ENCODE results near the gene ABHD11. TPM values are rescaled to one million over a fixed set of nuclear protein-coding genes. Genes with fewer than 3 reads are reported as not detected.

The ABHD11 gene
- total and polyA plus RNA-seq, 11 donors: 17.9 to 36.9 (median 25.0) TPM

DNA sequence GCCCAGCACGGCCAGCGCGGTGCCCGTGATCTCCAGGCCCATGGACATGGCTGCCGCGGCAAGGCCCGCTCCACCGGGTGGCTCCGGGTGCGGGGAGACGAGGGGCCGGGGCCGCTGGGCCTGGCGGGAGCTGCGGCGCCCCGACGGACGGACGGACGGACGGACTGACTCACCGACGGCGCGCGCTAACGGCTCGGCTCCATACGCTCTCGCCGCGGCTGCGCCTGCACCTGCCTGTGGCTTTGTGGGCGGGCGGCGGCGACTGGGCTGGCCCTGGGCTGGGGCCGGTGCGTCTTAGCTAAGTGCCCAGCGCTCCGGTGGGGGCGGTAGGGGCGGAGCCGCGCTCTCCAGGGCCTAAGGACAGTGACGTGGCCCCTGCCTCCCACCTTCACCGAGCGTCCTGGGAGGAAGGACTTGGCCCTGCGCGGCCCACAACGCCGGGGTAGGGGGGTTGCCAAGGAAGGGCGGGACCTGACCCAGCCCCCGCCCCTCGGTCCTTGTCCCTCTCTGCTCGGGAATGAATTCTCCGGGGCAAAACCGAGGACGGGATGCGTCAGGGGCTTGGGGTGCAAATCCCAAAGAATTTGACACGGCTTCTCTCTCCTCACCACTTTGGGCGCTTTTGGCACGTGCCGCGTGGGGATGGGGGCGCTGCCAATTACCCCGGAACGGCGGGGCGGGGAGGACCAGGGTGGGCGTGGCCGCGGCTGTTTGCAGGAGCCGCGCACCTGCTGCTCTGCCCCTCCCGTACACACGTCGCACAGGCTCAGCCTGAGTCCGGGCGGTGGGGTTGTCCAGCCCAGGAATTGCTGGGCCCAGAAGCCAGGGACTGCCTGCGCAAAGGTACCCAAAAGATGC, 31.6 kb upstream of the ABHD11 start, which contains the start of gene CLDN3:
Gene CLDN3 (minus strand): TSS at position 269 of the 858 bp plus-strand sequence. CDS start 221 bp downstream, at position 48.
- intact Hi-C loops (cut with DNase I): no loop called here
- ATAC-seq (peak in 2 of 4 donors; percentile 53 to 61), DNase-seq (no peak)
- H3K9me3 ChIP-seq: no peaks in the 10 kb centered on the region
- peak within 1 kb of the TSS in 5 of 12 donors; percentile 2 to 15 (median 7) for H3K4me3 ChIP-seq
- H3K27ac ChIP-seq: no peak within 1 kb of the TSS
- H3K27me3 ChIP-seq: peaks cover 22 to 67% (median 44%) of the 10 kb centered on the region in 9 donors
- 1 to 2% (median 1%) methylated on average over 28 to 82 of the region's 82 CpGs for WGBS, 4 donors
- peaks cover 0 to 21% (median 1%) of the 10 kb centered on the region in 12 donors for H3K4me1 ChIP-seq
- H3K36me3 ChIP-seq: no peaks in the 10 kb centered on the region
- TF ChIP-seq CTCF (IDR thresholded peaks at IDR 0.05): no peak
- no peak for TF ChIP-seq POLR2A (IDR thresholded peaks at IDR 0.05)

- no peaks in the 10 kb centered on the region for H3K9me3 ChIP-seq
- H3K4me3 ChIP-seq: peak overlapping the region in 2 of 12 donors; percentile 4 to 9
- H3K36me3 ChIP-seq: no peaks in the 10 kb centered on the region
- WGBS, 4 donors: 10 to 38% (median 16%) methylated on average over 2 to 49 of the region's 49 CpGs
- ATAC-seq: peak in 2 of 4 donors; percentile 16 to 17
- TF ChIP-seq CTCF (IDR thresholded peaks at IDR 0.05) (no peak), POLR2A (IDR thresholded peaks at IDR 0.05) (no peak)
- H3K4me1 ChIP-seq: peaks cover 0 to 21% (median 1%) of the 10 kb centered on the region in 12 donors
- intact Hi-C loops (cut with DNase I): no loop called here
- no peak overlapping the region for H3K27ac ChIP-seq
- no peak for DNase-seq
- H3K27me3 ChIP-seq: peaks cover 22 to 67% (median 44%) of the 10 kb centered on the region in 9 donors
These were observed 30.9 kb upstream of the ABHD11 start for GRCh38 chr7:73769481-73770001.

DNA sequence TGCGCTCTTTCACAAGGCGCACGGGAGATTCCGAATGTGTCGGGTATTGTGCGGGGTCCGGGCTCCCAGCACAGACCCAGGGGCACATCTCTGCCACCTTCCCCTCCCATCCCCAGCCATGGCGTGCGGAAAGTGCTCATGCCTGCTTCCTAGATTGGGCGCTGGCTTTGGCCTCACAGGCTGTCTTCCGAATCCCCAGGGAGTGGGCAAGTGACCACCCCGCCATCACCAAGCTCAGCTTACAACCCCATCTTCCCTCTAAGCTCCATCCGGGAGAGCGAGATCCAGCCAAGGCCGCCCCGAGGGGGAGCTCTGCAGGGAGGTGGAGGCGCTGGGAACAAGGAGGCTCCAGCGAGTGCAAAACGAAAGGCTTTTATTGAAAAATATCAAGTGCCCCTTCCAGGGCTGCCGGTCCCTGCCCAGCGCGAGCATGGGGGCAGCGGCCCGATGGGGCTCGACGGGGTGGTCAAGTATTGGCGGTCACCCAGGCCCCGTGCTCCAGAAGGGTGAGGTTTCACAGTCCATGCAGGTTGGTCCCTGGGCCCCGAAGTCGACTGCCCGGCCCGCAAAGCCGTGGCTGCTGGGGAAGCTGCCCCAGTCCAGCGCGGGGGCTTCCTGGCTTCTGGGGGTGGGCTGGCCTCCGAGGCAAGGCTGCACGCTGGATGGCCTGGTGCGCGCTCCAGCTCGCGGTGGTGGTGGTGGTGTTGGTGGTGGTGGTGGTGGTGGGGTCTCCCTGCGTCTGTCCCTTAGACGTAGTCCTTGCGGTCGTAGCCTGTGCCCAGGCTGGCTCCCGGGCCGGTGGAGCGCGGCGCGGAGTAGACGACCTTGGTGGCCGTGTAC, 30.3 kb upstream of the ABHD11 start:
- intact Hi-C loops (cut with DNase I): no loop called here
- H3K4me1 ChIP-seq: peaks cover 0 to 21% (median 1%) of the 10 kb centered on the region in 12 donors
- peaks cover 22 to 63% (median 44%) of the 10 kb centered on the region in 9 donors for H3K27me3 ChIP-seq
- no peak for TF ChIP-seq POLR2A (IDR thresholded peaks at IDR 0.05)
- ATAC-seq: no peak
- no peaks in the 10 kb centered on the region for H3K36me3 ChIP-seq
- H3K27ac ChIP-seq: no peak overlapping the region
- no peaks in the 10 kb centered on the region for H3K9me3 ChIP-seq
- peak overlapping the region in 1 of 12 donors; percentile 16 for H3K4me3 ChIP-seq
- DNase-seq: no peak
- 22 to 52% (median 28%) methylated on average over 29 to 53 of the region's 53 CpGs for WGBS, 4 donors

DNA sequence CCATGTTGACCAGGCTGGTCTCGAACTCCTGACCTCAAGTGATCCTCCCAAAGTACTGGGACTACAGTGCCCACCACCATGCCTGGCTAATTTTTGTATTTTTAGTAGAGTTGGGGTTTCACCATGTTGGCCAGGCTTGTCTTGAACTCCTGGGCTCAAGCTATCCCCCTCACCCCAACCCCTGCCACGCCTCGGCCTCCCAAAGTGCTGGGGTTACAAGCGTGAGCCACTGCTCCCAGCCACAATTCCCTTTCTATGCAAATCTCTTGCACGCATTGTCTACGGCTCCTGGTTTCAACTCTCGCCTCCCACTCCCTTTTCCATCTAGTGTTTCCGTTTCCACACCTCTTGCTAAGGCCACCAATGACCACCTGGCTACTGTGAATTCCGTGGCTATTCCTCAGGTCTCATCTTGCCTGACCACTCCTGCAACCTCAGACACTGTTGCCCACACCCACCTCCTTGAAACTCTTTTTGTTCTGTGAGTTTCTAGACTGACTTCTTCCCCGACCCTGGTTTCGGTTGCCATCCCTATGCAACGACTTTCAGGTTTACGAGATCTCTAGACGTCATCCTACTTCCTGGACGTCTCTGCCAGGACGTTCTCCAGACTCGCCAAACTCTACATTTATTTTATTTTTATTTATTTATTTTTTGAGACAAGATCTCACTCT, 28.1 kb upstream of the ABHD11 start:
- no peak for DNase-seq
- no peak for ATAC-seq
- no peaks in the 10 kb centered on the region for H3K9me3 ChIP-seq
- TF ChIP-seq CTCF (IDR thresholded peaks at IDR 0.05) (no peak), POLR2A (IDR thresholded peaks at IDR 0.05) (no peak)
- no peak overlapping the region for H3K4me3 ChIP-seq
- 79 to 86% (median 84%) methylated on average over 17 of the region's 17 CpGs for WGBS, 4 donors
- H3K4me1 ChIP-seq: peaks cover 0 to 21% (median 1%) of the 10 kb centered on the region in 12 donors
- no peak overlapping the region for H3K27ac ChIP-seq
- peaks cover 22 to 49% (median 34%) of the 10 kb centered on the region in 9 donors for H3K27me3 ChIP-seq
- H3K36me3 ChIP-seq: no peaks in the 10 kb centered on the region
- intact Hi-C loops (cut with DNase I): no loop called here

All from heart left ventricle (tissue), 16 donors.